Stomach smooth muscle (tissue), 2 donors: Measurements from ENCODE around the gene ARHGAP15.

Experiments used
- H3K27ac ChIP-seq: one replicate; pipeline ENCODE4 v1.7.0; 2013; ENCODE audit warnings: mild to moderate bottlenecking, low read length, inconsistent platforms
- H3K27me3 ChIP-seq, 2 donors: one replicate each; pipeline ENCODE4 v1.7.0; 2013; ENCODE audit warnings: low read length in 2 of 2; ENCODE audit not compliant: insufficient read depth in 2 of 2, control insufficient read depth in 1 of 2
- H3K36me3 ChIP-seq, 2 donors: one replicate each; pipeline ENCODE4 v1.7.0; 2013; ENCODE audit warnings: low read length in 2 of 2; ENCODE audit not compliant: control insufficient read depth in 2 of 2, insufficient read depth in 2 of 2
- H3K4me1 ChIP-seq: one replicate; pipeline ENCODE4 v1.7.0; 2013; ENCODE audit warnings: low read length; ENCODE audit not compliant: control insufficient read depth, insufficient read depth
- H3K4me3 ChIP-seq, 2 donors: one replicate each; pipeline ENCODE4 v1.7.0; 2013; ENCODE audit warnings: low read length in 2 of 2
- H3K9ac ChIP-seq, 2 donors: one replicate each; pipeline ENCODE4 v1.7.0; 2013; ENCODE audit warnings: low read length in 2 of 2, mild to moderate bottlenecking in 1 of 2
- H3K9me3 ChIP-seq, 2 donors: one replicate each; pipeline ENCODE4 v1.7.0; 2013; ENCODE audit warnings: low read length in 2 of 2; ENCODE audit not compliant: control insufficient read depth in 2 of 2
- donor health status: healthy.
- donor health status: Pancreatic carcinoma.

Gene ARHGAP15

GRCh38 chr2:143121079-143121478, 8.1 kb upstream of the ARHGAP15 start:
- H3K27me3 ChIP-seq = peaks cover 0 to 2% of the 10 kb centered on the region in 2 donors
- no peaks in the 10 kb centered on the region for H3K9me3 ChIP-seq
- H3K4me3 ChIP-seq = no peak overlapping the region
- H3K4me1 ChIP-seq = no peaks in the 10 kb centered on the region
- no peaks in the 10 kb centered on the region for H3K36me3 ChIP-seq
- no peak overlapping the region for H3K27ac ChIP-seq
- no peak overlapping the region for H3K9ac ChIP-seq

- no peaks in the 10 kb centered on the region for H3K36me3 ChIP-seq
- H3K27ac ChIP-seq = no peak overlapping the region
- no peaks in the 10 kb centered on the region for H3K9me3 ChIP-seq
- H3K4me1 ChIP-seq = no peaks in the 10 kb centered on the region
- no peak overlapping the region for H3K9ac ChIP-seq
- H3K27me3 ChIP-seq = peaks cover 0 to 2% of the 10 kb centered on the region in 2 donors
- H3K4me3 ChIP-seq = no peak overlapping the region
Measured at GRCh38 chr2:143121957-143122356, 7.3 kb upstream of the ARHGAP15 start.

GRCh38 chr2:143123911-143124310, 5.3 kb upstream of the ARHGAP15 start:
- no peak overlapping the region for H3K27ac ChIP-seq
- no peaks in the 10 kb centered on the region for H3K4me1 ChIP-seq
- H3K36me3 ChIP-seq = no peaks in the 10 kb centered on the region
- H3K9ac ChIP-seq = no peak overlapping the region
- H3K4me3 ChIP-seq = no peak overlapping the region
- no peaks in the 10 kb centered on the region for H3K9me3 ChIP-seq
- peaks cover 0 to 2% of the 10 kb centered on the region in 2 donors for H3K27me3 ChIP-seq

GRCh38 chr2:143124445-143124844, 4.8 kb upstream of the ARHGAP15 start:
- Histone ChIP-seq H3K27me3 (peaks cover 0 to 2% of the 10 kb centered on the region in 2 donors), H3K9me3 (no peaks in the 10 kb centered on the region), H3K9ac (no peak overlapping the region), H3K4me3 (no peak overlapping the region), H3K36me3 (no peaks in the 10 kb centered on the region), H3K27ac (no peak overlapping the region), H3K4me1 (no peaks in the 10 kb centered on the region)

GRCh38 chr2:143125717-143126116, 3.5 kb upstream of the ARHGAP15 start:
- H3K9ac ChIP-seq = no peak overlapping the region
- H3K4me3 ChIP-seq = no peak overlapping the region
- H3K4me1 ChIP-seq = no peaks in the 10 kb centered on the region
- H3K27ac ChIP-seq = no peak overlapping the region
- peaks cover 0 to 2% of the 10 kb centered on the region in 2 donors for H3K27me3 ChIP-seq
- H3K36me3 ChIP-seq = no peaks in the 10 kb centered on the region
- H3K9me3 ChIP-seq = no peaks in the 10 kb centered on the region

GRCh38 chr2:143132355-143132754, 3.1 kb downstream of the ARHGAP15 start:
- Histone ChIP-seq H3K27ac (no peak overlapping the region), H3K9me3 (no peaks in the 10 kb centered on the region), H3K4me1 (no peaks in the 10 kb centered on the region), H3K4me3 (no peak overlapping the region), H3K9ac (no peak overlapping the region), H3K36me3 (no peaks in the 10 kb centered on the region), H3K27me3 (no peaks in the 10 kb centered on the region)

GRCh38 chr2:143133783-143134182, 4.6 kb downstream of the ARHGAP15 start:
- Histone ChIP-seq H3K9ac (no peak overlapping the region), H3K27ac (no peak overlapping the region), H3K27me3 (no peaks in the 10 kb centered on the region), H3K4me1 (no peaks in the 10 kb centered on the region), H3K36me3 (no peaks in the 10 kb centered on the region), H3K4me3 (no peak overlapping the region), H3K9me3 (no peaks in the 10 kb centered on the region)

GRCh38 chr2:143138292-143138691, 9.1 kb downstream of the ARHGAP15 start:
- H3K4me3 ChIP-seq = no peak overlapping the region
- H3K27ac ChIP-seq = no peak overlapping the region
- H3K9ac ChIP-seq = no peak overlapping the region
- H3K27me3 ChIP-seq = no peaks in the 10 kb centered on the region
- no peaks in the 10 kb centered on the region for H3K9me3 ChIP-seq
- no peaks in the 10 kb centered on the region for H3K4me1 ChIP-seq
- no peaks in the 10 kb centered on the region for H3K36me3 ChIP-seq

GRCh38 chr2:143139835-143140393, 10.7 kb downstream of the ARHGAP15 start:
- Histone ChIP-seq H3K27ac (no peak overlapping the region), H3K27me3 (no peaks in the 10 kb centered on the region), H3K9ac (no peak overlapping the region), H3K9me3 (no peaks in the 10 kb centered on the region), H3K4me3 (no peak overlapping the region), H3K4me1 (no peaks in the 10 kb centered on the region), H3K36me3 (no peaks in the 10 kb centered on the region)

- Histone ChIP-seq H3K9me3 (no peaks in the 10 kb centered on the region), H3K9ac (no peak overlapping the region), H3K27me3 (no peaks in the 10 kb centered on the region), H3K4me1 (no peaks in the 10 kb centered on the region), H3K4me3 (no peak overlapping the region), H3K27ac (no peak overlapping the region), H3K36me3 (no peaks in the 10 kb centered on the region)
Measured at GRCh38 chr2:143140864-143141661, 11.8 kb downstream of the ARHGAP15 start.

GRCh38 chr2:143142598-143142997, 13.4 kb downstream of the ARHGAP15 start:
- Histone ChIP-seq H3K9me3 (no peaks in the 10 kb centered on the region), H3K4me3 (no peak overlapping the region), H3K27ac (no peak overlapping the region), H3K36me3 (no peaks in the 10 kb centered on the region), H3K9ac (no peak overlapping the region), H3K27me3 (no peaks in the 10 kb centered on the region), H3K4me1 (no peaks in the 10 kb centered on the region)
